ENCODE data around the gene TMEM204. TPM values are rescaled to one million over a fixed set of nuclear protein-coding genes. Genes with fewer than 3 reads are reported as not detected.

Gene TMEM204
- total and polyA plus RNA-seq, 10 of the 15 experiments (the other 5 are each of a cell fraction or from before 2014, with no cell fraction given): 0.05 to 0.30 (median 0.18) TPM; not detected in 7

DNA sequence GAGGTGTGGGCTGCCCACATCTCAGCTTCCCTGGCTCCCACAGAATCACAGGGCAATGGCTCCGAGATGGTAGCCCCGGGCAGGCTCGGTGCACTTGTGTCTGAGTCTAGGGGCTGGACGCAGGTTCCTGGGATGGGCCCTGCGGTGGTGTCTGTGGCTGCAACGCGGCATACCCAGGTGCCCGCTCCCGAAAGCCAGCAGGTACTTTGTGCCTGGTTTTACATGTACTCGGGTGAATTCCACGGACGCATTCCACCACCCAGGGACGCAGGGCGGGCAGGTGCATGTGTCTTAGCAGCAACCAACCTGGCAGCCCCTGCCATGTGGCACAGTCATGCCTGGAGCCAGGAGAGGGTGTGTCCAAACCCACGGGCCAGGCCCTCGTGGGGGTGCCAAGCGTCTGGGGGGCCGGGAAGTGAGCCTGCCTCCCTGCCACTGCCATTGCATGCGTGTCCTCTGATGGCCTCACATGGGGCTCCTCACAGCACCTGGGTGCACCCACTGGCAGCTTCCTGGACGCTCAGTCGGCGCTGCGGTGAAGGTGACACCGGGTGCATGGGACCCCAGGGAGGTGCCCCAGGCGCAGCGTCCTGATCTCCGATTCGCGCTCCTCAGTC is 4.4 kb upstream of the TMEM204 start:
- RAD21 ChIA-PET (ENCODE audit: unreplicated experiment): no interaction called here
- no TSS peak for BruUV-seq (replicated peaks)
- H2AFZ ChIP-seq (ENCODE audit: control insufficient read depth, low read depth, low read length): no peak overlapping the region
- in situ Hi-C loops (cut with MboI): no loop called here
- ATAC-seq: no peak
- H3K4me2 ChIP-seq (ENCODE audit: control insufficient read depth, insufficient read depth): no peak overlapping the region
- H4K20me1 ChIP-seq (ENCODE audit: control insufficient read depth, insufficient read depth): no peaks in the 10 kb centered on the region
- H3K4me3 ChIP-seq: no peak overlapping the region
- WGBS (ENCODE audit: insufficient coverage, insufficient replicate concordance, low lambda C conversion rate, missing lambda C conversion rate): 69% methylated on average over 28 of the region's 29 CpGs
- no peaks in the 10 kb centered on the region for H3K79me2 ChIP-seq (ENCODE audit: control insufficient read depth, insufficient read depth, low read length)
- no peak overlapping the region for H3K9ac ChIP-seq (ENCODE audit: control insufficient read depth, insufficient read depth, low read length)
- CTCF ChIA-PET: no interaction called here
- H3K27me3 ChIP-seq (replicated peaks in 1 of 2; ENCODE audit: control insufficient read depth in 2 of 2, insufficient read depth in 2 of 2, low read length in 1 of 2): no peaks in the 10 kb centered on the region; a peak in 2 of 4 replicates
- POLR2A ChIA-PET: no interaction called here
- intact Hi-C loops (cut with micrococcal nuclease; ENCODE audit: unreplicated experiment): no loop called here
- TF ChIP-seq ELK1 (IDR thresholded peaks at IDR 0.05; ENCODE audit: low read depth, low read length) (no peak), LARP7 (IDR thresholded peaks at IDR 0.05) (no peak), E2F4 (IDR thresholded peaks at IDR 0.05; ENCODE audit: low read depth, low read length) (no peak), POU2F2 (IDR thresholded peaks at IDR 0.05; ENCODE audit: borderline replicate concordance, low read depth, low read length) (no peak), TCF7 (IDR thresholded peaks at IDR 0.05; ENCODE audit: borderline replicate concordance) (no peak), RAD21 (IDR thresholded peaks at IDR 0.05; ENCODE audit: insufficient read depth, low read depth, low read length) (no peak), RCOR1 (conservative IDR thresholded peaks at IDR 0.05; ENCODE audit: low read depth, low read length) (no peak), MYC (IDR thresholded peaks at IDR 0.05; ENCODE audit: insufficient read depth, insufficient read length, insufficient replicate concordance, low read length, severe bottlenecking) (no peak), POLR2A (IDR thresholded peaks at IDR 0.05; ENCODE audit: low read depth, low read length) (no peak), RFX5 (IDR thresholded peaks at IDR 0.05; ENCODE audit: low read depth, low read length) (no peak), EED (IDR thresholded peaks at IDR 0.05; ENCODE audit: low read depth) (no peak), SUPT20H (IDR thresholded peaks at IDR 0.05; ENCODE audit: borderline replicate concordance, control insufficient read depth, low read depth, low read length) (no peak)
- TF ChIP-seq, protein P1, sequence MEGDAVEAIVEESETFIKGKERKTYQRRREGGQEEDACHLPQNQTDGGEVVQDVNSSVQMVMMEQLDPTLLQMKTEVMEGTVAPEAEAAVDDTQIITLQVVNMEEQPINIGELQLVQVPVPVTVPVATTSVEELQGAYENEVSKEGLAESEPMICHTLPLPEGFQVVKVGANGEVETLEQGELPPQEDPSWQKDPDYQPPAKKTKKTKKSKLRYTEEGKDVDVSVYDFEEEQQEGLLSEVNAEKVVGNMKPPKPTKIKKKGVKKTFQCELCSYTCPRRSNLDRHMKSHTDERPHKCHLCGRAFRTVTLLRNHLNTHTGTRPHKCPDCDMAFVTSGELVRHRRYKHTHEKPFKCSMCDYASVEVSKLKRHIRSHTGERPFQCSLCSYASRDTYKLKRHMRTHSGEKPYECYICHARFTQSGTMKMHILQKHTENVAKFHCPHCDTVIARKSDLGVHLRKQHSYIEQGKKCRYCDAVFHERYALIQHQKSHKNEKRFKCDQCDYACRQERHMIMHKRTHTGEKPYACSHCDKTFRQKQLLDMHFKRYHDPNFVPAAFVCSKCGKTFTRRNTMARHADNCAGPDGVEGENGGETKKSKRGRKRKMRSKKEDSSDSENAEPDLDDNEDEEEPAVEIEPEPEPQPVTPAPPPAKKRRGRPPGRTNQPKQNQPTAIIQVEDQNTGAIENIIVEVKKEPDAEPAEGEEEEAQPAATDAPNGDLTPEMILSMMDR (IDR thresholded peaks at IDR 0.05 in 2 of 3, conservative IDR thresholded peaks at IDR 0.05 in 1 of 3; ENCODE audit: control insufficient read depth in 2 of 3, extremely low read depth in 1 of 3, insufficient read depth in 1 of 3, low read depth in 3 of 3, low read length in 3 of 3): no peak
- TF ChIP-seq, protein P2, sequence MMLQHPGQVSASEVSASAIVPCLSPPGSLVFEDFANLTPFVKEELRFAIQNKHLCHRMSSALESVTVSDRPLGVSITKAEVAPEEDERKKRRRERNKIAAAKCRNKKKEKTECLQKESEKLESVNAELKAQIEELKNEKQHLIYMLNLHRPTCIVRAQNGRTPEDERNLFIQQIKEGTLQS (IDR thresholded peaks at IDR 0.05; ENCODE audit: borderline replicate concordance, extremely low read depth, low read depth, low read length): no peak
- TF ChIP-seq, protein P3, sequence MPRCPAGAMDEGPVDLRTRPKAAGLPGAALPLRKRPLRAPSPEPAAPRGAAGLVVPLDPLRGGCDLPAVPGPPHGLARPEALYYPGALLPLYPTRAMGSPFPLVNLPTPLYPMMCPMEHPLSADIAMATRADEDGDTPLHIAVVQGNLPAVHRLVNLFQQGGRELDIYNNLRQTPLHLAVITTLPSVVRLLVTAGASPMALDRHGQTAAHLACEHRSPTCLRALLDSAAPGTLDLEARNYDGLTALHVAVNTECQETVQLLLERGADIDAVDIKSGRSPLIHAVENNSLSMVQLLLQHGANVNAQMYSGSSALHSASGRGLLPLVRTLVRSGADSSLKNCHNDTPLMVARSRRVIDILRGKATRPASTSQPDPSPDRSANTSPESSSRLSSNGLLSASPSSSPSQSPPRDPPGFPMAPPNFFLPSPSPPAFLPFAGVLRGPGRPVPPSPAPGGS (IDR thresholded peaks at IDR 0.05; ENCODE audit: borderline replicate concordance, insufficient read depth, low read depth, low read length, poor library complexity, severe bottlenecking): no peak
- H3K36me3 ChIP-seq (ENCODE audit: control insufficient read depth in 2 of 2, insufficient read depth in 2 of 2, low read length in 1 of 2): no peaks in the 10 kb centered on the region
- no peaks in the 10 kb centered on the region for H3K9me3 ChIP-seq (replicated peaks; ENCODE audit: control insufficient read depth, insufficient read depth, low read length)
- no peak overlapping the region for H3K27ac ChIP-seq (ENCODE audit: control insufficient read depth, insufficient read depth)
- H3K4me1 ChIP-seq (ENCODE audit: control insufficient read depth, insufficient read depth, low read length): no peaks in the 10 kb centered on the region
- FAIRE-seq: no peak
- DNase-seq (ENCODE audit: low read depth, low spot score): no peak
- SMC1A ChIA-PET (ENCODE audit: uncharacterized antibody, unreplicated experiment): no interaction called here
